HG03139 (cell line): ENCODE data around the gene FAM181B.

ENCODE experiments used
- ATAC-seq: cut with Tn5 transposase; IDR thresholded peaks from one replicate; pipeline ENCODE4 v1.9.1; 2021; ENCODE audit not compliant: unreplicated experiment

The FAM181B gene

GRCh38 chr11:82733444-82734119 lies at the start of gene FAM181B:
FAM181B (minus strand) TSS chr11:82733864; CDS start chr11:82733729, 135 bp downstream.
- peak; percentile 50 for ATAC-seq

GRCh38 chr11:82782825-82783374 lies 49.2 kb upstream of the FAM181B start:
- no peak for ATAC-seq

- no peak for ATAC-seq
These were observed 45.1 kb upstream of the FAM181B start for GRCh38 chr11:82778776-82779175.

GRCh38 chr11:82776377-82776776 lies 42.7 kb upstream of the FAM181B start:
- no peak for ATAC-seq

GRCh38 chr11:82775736-82776346 lies 42.2 kb upstream of the FAM181B start:
- ATAC-seq = peak; percentile 94

GRCh38 chr11:82775218-82775617 lies 41.6 kb upstream of the FAM181B start:
- ATAC-seq = no peak

GRCh38 chr11:82771781-82772180 lies 38.1 kb upstream of the FAM181B start:
- ATAC-seq = no peak

- ATAC-seq = no peak
These were observed 33.5 kb upstream of the FAM181B start for GRCh38 chr11:82767123-82767522.

GRCh38 chr11:82765466-82766034 lies 31.9 kb upstream of the FAM181B start:
- no peak for ATAC-seq

GRCh38 chr11:82763167-82763566 lies 29.5 kb upstream of the FAM181B start:
- ATAC-seq = no peak

- ATAC-seq = no peak
These were observed 26.0 kb upstream of the FAM181B start for GRCh38 chr11:82759649-82760048.

- no peak for ATAC-seq
These were observed 24.1 kb upstream of the FAM181B start for GRCh38 chr11:82757660-82758357.

- ATAC-seq = no peak
These were observed 23.3 kb upstream of the FAM181B start for GRCh38 chr11:82756765-82757639.

- ATAC-seq = no peak
These were observed 20.7 kb upstream of the FAM181B start for GRCh38 chr11:82754410-82754809.

- no peak for ATAC-seq
These were observed 20.3 kb upstream of the FAM181B start for GRCh38 chr11:82753921-82754320.

- ATAC-seq = no peak
These were observed 19.1 kb upstream of the FAM181B start for GRCh38 chr11:82752801-82753200.

- peak; percentile 59 for ATAC-seq
These were observed 17.0 kb upstream of the FAM181B start for GRCh38 chr11:82750643-82751139.

- ATAC-seq = no peak
These were observed 13.8 kb upstream of the FAM181B start for GRCh38 chr11:82747471-82747870.

GRCh38 chr11:82738091-82738490 lies 4.4 kb upstream of the FAM181B start:
- no peak for ATAC-seq

GRCh38 chr11:82734120-82734479 lies 436 bp upstream of the FAM181B start:
- no peak for ATAC-seq
